GM12873 (cell line): ENCODE measurements around the gene LMBR1.

Experiments
- CTCF ChIP-seq: IDR thresholded peaks from 2 replicates; pipeline ENCODE4 v1.5.1; 2012; ENCODE audit warnings: low read depth, mild to moderate bottlenecking, moderate library complexity, low read length, control low read depth; ENCODE audit not compliant: insufficient read depth; ENCODE audit errors: missing control alignments

Gene LMBR1

GRCh38 chr7:156725936-156726335, 167.0 kb downstream of the LMBR1 start:
- TF ChIP-seq CTCF: no peak

- no peak for TF ChIP-seq CTCF
Observed at GRCh38 chr7:156725073-156725472, 167.9 kb downstream of the LMBR1 start.

GRCh38 chr7:156722043-156722826, 170.7 kb downstream of the LMBR1 start:
- no peak for TF ChIP-seq CTCF

GRCh38 chr7:156703773-156704482, 189.1 kb downstream of the LMBR1 start:
- TF ChIP-seq CTCF: no peak

- TF ChIP-seq CTCF: no peak
Observed at GRCh38 chr7:156703209-156703608, 189.8 kb downstream of the LMBR1 start.

GRCh38 chr7:156702399-156702798, 190.6 kb downstream of the LMBR1 start:
- TF ChIP-seq CTCF: no peak

GRCh38 chr7:156693627-156694026, 199.4 kb downstream of the LMBR1 start:
- TF ChIP-seq CTCF: no peak
